ENCODE measurements around the gene KIDINS220.

The KIDINS220 gene

GRCh38 chr2:8802741-8803140 is 34.7 kb downstream of the KIDINS220 start:
- no peak for DNase-seq

GRCh38 chr2:8800821-8801220 is 36.6 kb downstream of the KIDINS220 start:
- no peak for DNase-seq

- no peak for DNase-seq
Observed at GRCh38 chr2:8800218-8800617, 37.2 kb downstream of the KIDINS220 start.

- DNase-seq = no peak
Observed at GRCh38 chr2:8799004-8799403, 38.4 kb downstream of the KIDINS220 start.

DNA sequence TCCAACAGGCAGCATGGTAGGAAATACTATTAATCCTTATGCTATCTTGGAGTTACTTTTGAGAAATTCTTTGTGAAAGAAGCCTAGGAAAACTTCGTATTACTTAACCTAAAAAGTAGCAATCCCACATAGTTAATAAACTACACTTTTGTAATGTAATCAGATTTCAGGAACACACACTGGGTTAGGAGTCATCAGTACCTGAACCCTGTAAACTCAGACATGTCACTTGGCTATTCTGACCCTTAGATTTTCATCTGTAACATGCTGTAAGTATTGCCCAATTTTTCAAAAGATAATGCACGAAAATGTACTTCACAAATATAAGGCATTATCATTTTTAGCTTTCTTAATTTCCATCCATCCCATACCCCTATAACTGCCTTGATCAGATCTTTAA is 39.0 kb downstream of the KIDINS220 start:
- no peak for DNase-seq

GRCh38 chr2:8797682-8798081 is 39.7 kb downstream of the KIDINS220 start:
- DNase-seq = no peak

DNA sequence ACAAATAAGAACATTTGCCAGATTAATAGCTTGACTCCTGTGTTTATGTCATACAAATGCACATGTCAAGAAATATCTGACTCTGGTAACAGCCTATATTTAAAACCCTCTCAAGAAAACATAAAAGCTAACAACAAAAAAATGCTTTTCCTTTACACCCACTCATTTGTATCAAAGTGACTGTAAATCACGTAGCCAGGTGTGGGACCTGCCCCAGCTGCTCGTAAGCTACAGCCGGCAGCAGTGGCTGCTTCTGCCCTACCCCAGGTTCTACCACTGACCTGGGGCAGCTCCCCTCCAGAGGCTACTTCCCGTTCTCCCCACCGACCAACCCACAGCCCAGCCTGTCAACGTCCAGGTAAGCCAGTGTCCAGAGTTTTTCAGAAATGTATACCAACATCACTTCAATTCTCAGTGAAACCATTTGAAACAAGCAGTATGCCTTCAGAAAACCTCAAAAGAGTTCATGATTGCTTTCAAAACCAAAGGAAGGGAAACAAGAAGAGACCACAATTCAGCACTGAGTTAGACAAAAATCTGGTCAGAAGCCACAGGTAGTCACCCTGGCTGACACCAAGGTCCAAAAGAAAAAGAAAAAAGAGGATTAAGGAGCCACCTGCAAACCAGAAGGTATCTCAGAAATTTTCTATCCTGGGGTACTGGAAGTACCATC is 40.4 kb downstream of the KIDINS220 start:
- DNase-seq = no peak

DNA sequence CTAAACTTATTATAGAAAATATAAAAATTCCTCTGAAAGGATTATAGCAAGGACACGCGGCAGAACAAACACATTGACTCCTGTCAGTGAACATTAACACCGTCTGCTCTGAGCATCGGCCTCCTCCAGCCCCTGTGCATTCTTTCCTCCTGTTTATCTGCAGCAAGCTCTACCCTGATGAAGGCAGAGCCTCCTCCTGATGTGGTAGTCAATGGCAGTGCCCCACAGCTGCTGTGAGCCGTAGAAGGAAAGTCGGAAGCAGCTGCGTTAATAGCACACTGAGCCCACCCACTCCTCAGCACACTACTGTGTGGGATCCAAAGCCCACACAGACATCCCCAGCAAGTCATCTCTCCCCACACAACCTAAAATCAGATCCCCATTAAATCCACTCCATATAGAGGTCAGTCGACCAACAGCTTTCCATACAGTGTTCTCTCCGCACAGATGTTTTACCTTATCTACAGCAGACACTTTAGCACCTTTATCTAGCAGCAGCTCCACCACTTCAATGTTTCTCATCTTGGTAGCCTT is 41.0 kb downstream of the KIDINS220 start:
- no peak for DNase-seq

GRCh38 chr2:8794923-8795825 is 42.2 kb downstream of the KIDINS220 start:
- no peak for DNase-seq

DNA sequence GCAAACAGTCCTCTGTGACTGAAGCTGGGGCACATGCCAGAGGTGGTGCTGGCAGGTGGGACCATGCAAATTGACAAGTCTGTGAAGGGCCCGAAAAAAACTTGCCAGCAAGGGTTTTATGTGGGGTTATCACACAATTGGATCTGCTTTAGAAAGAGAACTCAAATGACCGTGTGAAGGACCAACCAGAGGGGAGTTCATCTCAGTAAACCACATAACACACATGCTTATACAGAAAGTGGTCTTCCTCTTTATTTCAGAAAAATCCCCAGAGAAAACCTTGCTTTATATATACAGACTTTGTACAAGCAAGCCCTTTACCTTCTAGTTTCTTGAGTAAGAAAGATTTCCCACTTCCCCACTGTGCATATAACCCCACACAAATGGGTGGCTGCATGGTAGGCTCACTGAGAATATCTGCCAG is 46.7 kb downstream of the KIDINS220 start:
- no peak for DNase-seq

- no peak for DNase-seq
Observed at GRCh38 chr2:8786463-8786862, 51.0 kb downstream of the KIDINS220 start.

GRCh38 chr2:8779795-8780671 is 57.4 kb downstream of the KIDINS220 start:
- no peak for DNase-seq

DNA sequence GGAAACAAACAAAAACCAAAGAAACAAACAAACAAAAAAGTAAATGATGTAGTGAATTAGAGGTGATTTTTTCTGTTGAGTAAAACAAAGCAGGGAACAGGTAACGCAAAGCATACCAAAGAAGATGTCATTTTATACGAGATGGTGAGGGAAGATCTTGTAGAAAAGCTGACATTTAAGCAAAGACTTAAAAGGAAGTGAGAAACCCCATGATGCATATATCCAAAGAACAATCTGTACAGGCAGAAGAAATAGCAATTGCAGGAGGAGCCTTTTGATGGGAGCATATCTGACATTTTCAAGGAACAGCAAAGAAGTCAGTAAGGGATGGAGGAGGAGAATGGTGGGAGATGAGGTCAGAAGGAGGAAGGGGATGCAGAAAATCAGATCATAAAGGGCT is 63.0 kb downstream of the KIDINS220 start:
- no peak for DNase-seq

DNA sequence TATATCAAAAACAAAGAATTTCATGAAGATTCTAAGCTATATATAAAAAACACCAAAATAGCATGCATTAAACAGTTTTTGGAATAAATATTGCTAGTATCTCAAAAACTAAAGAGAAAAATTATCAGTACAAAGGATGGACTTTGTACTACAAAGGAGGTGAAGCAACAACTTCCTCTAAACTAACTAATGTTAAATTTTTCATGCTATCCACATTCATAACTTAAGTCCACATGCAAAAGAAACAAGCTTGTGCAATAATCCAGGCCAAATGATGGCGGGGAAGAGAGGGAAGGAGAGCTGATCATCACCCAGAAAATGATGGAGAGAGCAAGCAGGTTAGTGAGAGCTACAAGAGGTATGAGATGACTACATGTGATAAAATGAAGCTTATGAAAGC is 70.1 kb downstream of the KIDINS220 start:
- DNase-seq = no peak

DNA sequence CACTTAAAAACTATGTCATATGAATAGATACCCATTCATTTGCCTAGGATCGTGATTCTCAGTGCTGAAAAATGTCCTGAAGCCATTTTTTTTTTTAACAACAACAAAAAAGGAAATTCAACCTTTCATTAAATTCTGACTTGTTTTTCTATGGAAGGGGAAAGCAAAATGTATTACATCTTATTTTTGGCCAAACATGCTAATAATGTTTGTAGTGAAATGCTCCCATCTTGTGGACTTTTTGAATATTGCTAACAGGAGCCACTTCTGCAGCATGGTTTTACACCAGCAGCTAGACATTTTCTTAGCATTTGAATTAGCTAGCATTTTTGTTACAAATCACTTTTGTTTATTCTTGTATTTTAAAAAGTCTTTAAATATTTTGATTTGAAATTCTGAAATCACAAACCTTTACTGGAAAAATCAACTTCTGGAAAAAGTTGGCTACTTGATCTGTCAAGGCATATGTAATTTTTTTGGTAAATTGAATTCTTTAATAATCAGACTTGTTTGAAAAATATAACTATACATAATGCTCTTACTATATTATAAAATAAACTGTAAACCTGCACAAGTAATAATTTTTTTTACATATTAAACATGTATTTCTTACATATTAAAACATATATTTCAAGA is 75.8 kb downstream of the KIDINS220 start:
- no peak for DNase-seq

DNA sequence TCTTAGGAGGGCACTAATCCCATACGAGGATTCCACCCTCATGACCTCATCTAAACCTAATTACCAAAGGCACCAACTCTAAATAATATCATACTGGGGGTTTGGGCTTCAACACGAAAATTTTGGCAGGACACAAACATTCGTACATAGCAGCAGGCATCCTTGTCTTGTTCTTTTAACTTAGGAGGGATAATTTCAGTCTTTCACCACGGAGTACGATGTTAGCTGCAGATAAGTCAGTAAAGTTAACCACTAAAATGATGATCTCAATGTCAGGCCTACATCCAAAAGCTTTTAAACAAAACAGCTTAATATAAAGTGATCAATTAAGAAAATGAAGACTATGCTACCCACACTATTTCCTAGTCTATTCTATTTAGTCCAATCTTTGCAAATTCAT is 80.7 kb downstream of the KIDINS220 start:
- no peak for DNase-seq

DNA sequence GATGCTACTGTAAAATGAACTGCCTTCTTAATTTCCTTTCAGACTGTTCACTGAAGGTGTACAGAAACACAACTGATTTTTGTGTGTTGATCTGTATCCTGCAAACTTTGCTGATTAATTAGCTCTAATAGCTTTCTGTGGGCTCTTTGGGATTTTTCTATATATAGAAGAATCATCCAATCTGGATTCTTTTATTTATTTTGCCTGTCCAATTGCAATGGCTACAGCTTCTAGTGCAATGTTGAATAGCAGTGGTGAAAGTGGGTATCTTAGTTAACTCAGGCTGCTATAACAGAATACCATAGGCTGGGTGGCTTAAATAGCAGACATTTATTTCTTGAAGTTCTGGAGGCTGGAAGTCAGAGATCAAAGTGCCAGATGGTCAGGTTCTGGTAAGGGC is 81.2 kb downstream of the KIDINS220 start:
- no peak for DNase-seq

DNA sequence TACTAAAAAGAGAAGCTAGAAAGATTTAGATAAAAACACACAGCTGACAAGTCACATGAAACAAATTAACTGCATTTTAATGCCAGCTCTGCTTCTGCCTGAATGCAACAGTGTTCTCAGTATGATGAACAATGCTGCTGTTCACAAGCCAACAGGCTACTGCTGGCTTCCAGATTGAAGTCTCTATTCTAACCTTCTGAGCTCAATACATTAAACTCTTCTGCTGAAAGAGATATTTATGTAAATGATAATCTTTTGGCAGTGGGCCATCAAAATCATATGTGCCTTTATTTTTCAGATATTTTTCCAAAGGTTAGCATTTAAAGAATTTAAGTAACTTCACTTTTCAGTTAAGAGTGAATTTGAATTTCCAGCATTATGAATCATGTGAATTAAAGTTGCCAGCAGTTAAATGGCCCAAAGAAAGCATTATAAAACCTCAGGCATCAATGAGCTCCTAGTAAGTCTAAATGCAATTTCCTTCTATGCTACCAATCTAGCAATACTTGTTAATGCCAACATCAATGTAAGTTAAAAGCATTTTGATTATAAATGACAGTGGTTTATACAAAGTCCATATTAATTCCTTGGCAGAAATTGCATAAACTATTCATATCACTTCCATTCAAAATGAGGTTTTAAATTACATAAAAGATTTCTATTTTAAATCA is 83.2 kb downstream of the KIDINS220 start:
- peak; percentile 76 for DNase-seq

DNA sequence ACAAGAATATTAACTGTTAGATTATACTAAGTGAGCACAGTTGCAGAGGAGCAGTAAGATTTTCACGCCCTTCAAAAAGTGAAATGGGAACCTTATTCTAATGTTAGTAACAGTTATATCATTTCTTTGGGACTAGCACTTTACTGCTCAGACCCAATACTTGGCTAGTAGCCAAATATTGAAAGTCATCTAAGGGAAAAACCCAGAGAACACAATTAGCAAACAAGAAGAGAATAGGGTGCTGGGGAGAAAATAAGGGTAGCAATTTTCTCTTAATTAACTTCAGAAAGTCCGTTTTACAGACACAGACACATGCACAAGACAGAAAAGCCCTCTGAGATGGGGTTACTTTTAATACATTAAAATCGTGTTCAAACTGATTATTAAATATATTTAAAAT is 83.8 kb downstream of the KIDINS220 start:
- no peak for DNase-seq

DNA sequence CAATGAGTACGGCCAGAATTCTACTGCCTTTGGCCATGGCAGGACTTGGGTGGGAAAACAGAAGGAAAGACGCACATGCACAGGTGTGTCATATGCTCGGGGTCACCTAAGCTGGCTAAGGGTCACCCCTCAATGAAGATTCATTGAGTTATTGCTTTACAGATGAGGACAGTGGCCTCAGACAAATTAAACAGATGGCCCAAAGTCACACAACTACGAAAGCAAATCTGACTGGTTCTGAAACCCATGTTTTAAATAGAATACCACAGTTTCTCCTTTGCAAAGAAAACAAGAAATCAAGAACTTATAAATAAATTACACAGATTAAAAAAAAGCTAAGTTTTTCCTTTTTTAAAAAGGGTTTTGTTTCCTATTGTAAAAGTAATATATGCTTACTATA is 85.0 kb downstream of the KIDINS220 start:
- DNase-seq = no peak

DNA sequence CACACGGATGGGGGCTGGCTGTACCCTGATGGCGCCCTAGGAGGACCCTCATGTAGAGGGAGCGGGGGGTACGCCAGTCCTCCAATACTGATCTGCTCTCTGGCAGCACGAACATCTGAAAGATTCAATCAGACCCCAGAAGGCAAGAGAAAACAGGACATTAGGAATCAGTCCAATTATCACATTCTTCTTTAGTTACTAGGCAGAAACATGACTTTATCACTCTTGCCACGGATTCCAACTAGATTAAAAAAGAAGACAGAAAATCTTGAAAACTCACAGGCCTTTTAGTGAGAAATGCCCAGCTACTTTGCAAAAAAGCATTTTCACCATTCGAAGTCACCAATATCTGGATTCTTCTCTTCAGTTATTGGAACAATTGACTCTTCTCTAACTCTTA is 87.2 kb downstream of the KIDINS220 start:
- no peak for DNase-seq

GRCh38 chr2:8743261-8743660 is 94.2 kb downstream of the KIDINS220 start:
- DNase-seq = no peak

Measured in NCI-H1048 (cell line).